WTC11 (cell line): ENCODE measurements around the gene MRPL52. TPM values are rescaled to one million over a fixed set of nuclear protein-coding genes. Genes with fewer than 3 reads are reported as not detected.

Source experiments
- ATAC-seq: fragments of 200-7000 bp; cut with Tn5 transposase; 2 replicates; pipeline ENCODE4 v1.10.0; 2021; ENCODE audit warnings: mild to moderate bottlenecking, moderate library complexity
- CTCF ChIA-PET: fragments of 300-600 bp; sonication (Branson Sonifier 250); formaldehyde crosslinking; loops from one replicate; lab custom pipeline; 2021; ENCODE audit warnings: antibody characterized with exemption; lab: Charles Lee
- POLR2A ChIA-PET: fragments of 350-600 bp; sonication (Branson Sonifier 250); formaldehyde crosslinking; loops from one replicate; lab custom pipeline; 2021; ENCODE audit warnings: antibody characterized with exemption; lab: Charles Lee
- DNase-seq: peaks from one replicate; pipeline ENCODE4 v3.0.0; 2021; ENCODE audit warnings: low spot score
- H3K27ac Mint-ChIP-seq: 2 replicates; pipeline ENCODE4 v1.8.0; 2021; ENCODE audit warnings: mixed read lengths
- H3K27me3 Mint-ChIP-seq: 2 replicates; pipeline ENCODE4 v1.8.0; 2021; ENCODE audit warnings: low read depth, mild to moderate bottlenecking, moderate library complexity, mixed read lengths
- H3K36me3 Mint-ChIP-seq: 2 replicates; pipeline ENCODE4 v1.8.0; 2021; ENCODE audit warnings: mixed read lengths
- H3K4me1 Mint-ChIP-seq: 2 replicates; pipeline ENCODE4 v1.8.0; 2022; ENCODE audit warnings: mixed read lengths
- H3K4me3 Mint-ChIP-seq: 2 replicates; pipeline ENCODE4 v1.8.0; 2021; ENCODE audit warnings: mild to moderate bottlenecking, moderate library complexity, mixed read lengths
- H3K9me3 Mint-ChIP-seq: 2 replicates; pipeline ENCODE4 v1.8.0; 2021; ENCODE audit warnings: mixed read lengths
- ARID4B ChIP-seq: sonication (generic); formaldehyde crosslinking; IDR thresholded peaks from 2 replicates; pipeline ENCODE4 v1.8.0; 2023; ENCODE audit warnings: missing genetic modification reagents, mild to moderate bottlenecking, borderline replicate concordance
- ATF1 ChIP-seq: sonication (generic); formaldehyde crosslinking; IDR thresholded peaks from 2 replicates; pipeline ENCODE4 v1.8.1; 2023; ENCODE audit warnings: mild to moderate bottlenecking, moderate library complexity, missing genetic modification reagents
- ETV6 ChIP-seq: sonication (generic); formaldehyde crosslinking; IDR thresholded peaks from 2 replicates; pipeline ENCODE4 v1.8.1; 2022; ENCODE audit warnings: mild to moderate bottlenecking, missing genetic modification reagents
- GTF2I ChIP-seq: fragments of 250-450 bp; sonication (Bioruptor Pico); conservative IDR thresholded peaks from 2 replicates; pipeline ENCODE4 v1.4.0; 2021; ENCODE audit warnings: mild to moderate bottlenecking
- MLX ChIP-seq: sonication (generic); formaldehyde crosslinking; IDR thresholded peaks from 2 replicates; pipeline ENCODE4 v1.8.1; 2023; ENCODE audit warnings: mild to moderate bottlenecking, missing genetic modification reagents, moderate library complexity
- MXD4 ChIP-seq: fragments of 250-450 bp; sonication (Bioruptor Pico); IDR thresholded peaks from 2 replicates; pipeline ENCODE4 v1.8.0; 2021; ENCODE audit warnings: mild to moderate bottlenecking, moderate library complexity, borderline replicate concordance
- NFATC4 ChIP-seq: fragments of 250-450 bp; sonication (Bioruptor Pico); IDR thresholded peaks from 2 replicates; pipeline ENCODE4 v1.9.0; 2021; ENCODE audit warnings: mild to moderate bottlenecking
- NR2C2 ChIP-seq: sonication (generic); formaldehyde crosslinking; IDR thresholded peaks from 2 replicates; pipeline ENCODE4 v1.8.0; 2022; ENCODE audit warnings: mild to moderate bottlenecking, missing genetic modification reagents
- NR3C1 ChIP-seq: sonication (generic); formaldehyde crosslinking; conservative IDR thresholded peaks from 2 replicates; pipeline ENCODE4 v1.8.1; 2023; ENCODE audit warnings: low read depth, mild to moderate bottlenecking, missing genetic modification reagents
- PRRX2 ChIP-seq: fragments of 250-450 bp; sonication (Bioruptor Pico); IDR thresholded peaks from 2 replicates; pipeline ENCODE4 v1.8.0; 2021; ENCODE audit warnings: mild to moderate bottlenecking
- SOX15 ChIP-seq: fragments of 250-450 bp; sonication (Bioruptor Pico); IDR thresholded peaks from 2 replicates; pipeline ENCODE4 v1.9.0; 2021; ENCODE audit warnings: mild to moderate bottlenecking
- SP1 ChIP-seq: sonication (generic); formaldehyde crosslinking; conservative IDR thresholded peaks from 2 replicates; pipeline ENCODE4 v1.8.1; 2022; ENCODE audit warnings: missing genetic modification reagents
- TEAD4 ChIP-seq: sonication (generic); formaldehyde crosslinking; IDR thresholded peaks from 2 replicates; pipeline ENCODE4 v1.8.0; 2022; ENCODE audit warnings: mild to moderate bottlenecking, missing genetic modification reagents
- ZNF263 ChIP-seq: sonication (generic); formaldehyde crosslinking; IDR thresholded peaks from 2 replicates; pipeline ENCODE4 v1.8.1; 2022; ENCODE audit warnings: low read depth, mild to moderate bottlenecking, moderate library complexity, missing genetic modification reagents
- ZNF317 ChIP-seq: sonication (generic); formaldehyde crosslinking; IDR thresholded peaks from 2 replicates; pipeline ENCODE4 v1.8.1; 2023; ENCODE audit warnings: low read depth, mild to moderate bottlenecking, moderate library complexity, missing genetic modification reagents, borderline replicate concordance
- ZNF423 ChIP-seq: fragments of 250-450 bp; sonication (Bioruptor Pico); IDR thresholded peaks from 2 replicates; pipeline ENCODE4 v2.1.2; 2022; ENCODE audit warnings: mild to moderate bottlenecking, moderate library complexity
- ZNF425 ChIP-seq: fragments of 250-450 bp; sonication (Bioruptor Pico); conservative IDR thresholded peaks from 2 replicates; pipeline ENCODE4 v1.9.0; 2021; ENCODE audit warnings: mild to moderate bottlenecking
- total RNA-seq: library from RNA; stranded (reverse); gene quantifications from 3 replicates; pipeline ENCODE4 v1.2.3, GENCODE V29; 2021
- TF ChIP-seq, protein P1 (sequence below): fragments of 250-450 bp; sonication (Bioruptor Pico); IDR thresholded peaks from 2 replicates; pipeline ENCODE4 v1.9.0; 2021; ENCODE audit warnings: mild to moderate bottlenecking
- TF ChIP-seq, protein P2 (sequence below): sonication (generic); formaldehyde crosslinking; IDR thresholded peaks from 2 replicates; pipeline ENCODE4 v1.8.0; 2022; ENCODE audit warnings: mild to moderate bottlenecking, missing genetic modification reagents
- TF ChIP-seq, protein P3 (sequence below): sonication (generic); formaldehyde crosslinking; IDR thresholded peaks from 2 replicates; pipeline ENCODE4 v1.8.0; 2022; ENCODE audit warnings: mild to moderate bottlenecking, missing genetic modification reagents
- TF ChIP-seq, protein P4 (sequence below): fragments of 250-450 bp; sonication (Bioruptor Pico); IDR thresholded peaks from 2 replicates; pipeline ENCODE4 v2.1.2; 2022; ENCODE audit warnings: mild to moderate bottlenecking, moderate library complexity

Gene MRPL52
- total RNA-seq, 1 experiment from 2014 or later: 170 TPM

- POLR2A ChIA-PET: no interaction called here
- no peak overlapping the region for H3K27ac Mint-ChIP-seq
Measured at GRCh38 chr14:22845821-22846625, 16.3 kb downstream of the MRPL52 start.

DNA sequence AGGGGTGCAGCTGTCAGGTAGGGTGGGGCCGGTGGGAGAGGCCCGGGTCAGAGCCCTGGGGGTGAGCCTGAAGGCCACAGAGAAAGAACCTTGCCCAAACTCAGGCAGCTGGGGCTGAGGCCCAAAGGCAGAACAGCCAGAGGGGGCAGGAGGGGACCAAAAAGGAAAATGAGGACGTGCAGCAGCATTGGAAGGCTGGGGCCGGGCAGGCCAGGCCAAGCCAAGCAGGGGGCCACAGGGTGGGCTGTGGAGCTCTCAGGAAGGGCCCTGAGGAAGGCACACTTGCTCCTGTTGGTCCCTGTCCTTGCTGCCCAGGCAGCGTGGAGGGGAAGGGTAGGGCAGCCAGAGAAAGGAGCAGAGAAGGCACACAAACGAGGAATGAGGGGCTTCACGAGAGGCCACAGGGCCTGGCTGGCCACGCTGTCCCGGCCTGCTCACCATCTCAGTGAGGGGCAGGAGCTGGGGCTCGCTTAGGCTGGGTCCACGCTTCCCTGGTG is 17.2 kb downstream of the MRPL52 start:
- peaks cover 24% of the 10 kb centered on the region for H3K4me1 Mint-ChIP-seq
- H3K36me3 Mint-ChIP-seq: peaks cover 39% of the 10 kb centered on the region
- ChIA-PET CTCF (interaction anchor here (1.3 to 10.1 kb wide), 4 partner anchors 11 to 276 kb away, joined by 6 to 280 read pairs (median 74); partner anchors contain the start of gene MMP14), POLR2A (interaction anchor here (2.4 kb wide), 1 partner anchor 24 kb away, joined by 9 read pairs; no protein-coding TSS in a partner anchor)
- DNase-seq: no peak
- H3K4me3 Mint-ChIP-seq: no peak overlapping the region
- no peak overlapping the region for H3K27ac Mint-ChIP-seq
- no peaks in the 10 kb centered on the region for H3K9me3 Mint-ChIP-seq
- no peak for ATAC-seq
- no peaks in the 10 kb centered on the region for H3K27me3 Mint-ChIP-seq
- no peak for TF ChIP-seq ZNF317 (CRISPR knock-in tag)
- TF ChIP-seq, protein P1, sequence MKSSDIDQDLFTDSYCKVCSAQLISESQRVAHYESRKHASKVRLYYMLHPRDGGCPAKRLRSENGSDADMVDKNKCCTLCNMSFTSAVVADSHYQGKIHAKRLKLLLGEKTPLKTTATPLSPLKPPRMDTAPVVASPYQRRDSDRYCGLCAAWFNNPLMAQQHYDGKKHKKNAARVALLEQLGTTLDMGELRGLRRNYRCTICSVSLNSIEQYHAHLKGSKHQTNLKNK: no peak
- TF ChIP-seq NFATC4 (CRISPR knock-in tag): no peak
- TF ChIP-seq NR2C2: no peak
- TF ChIP-seq, protein P2, sequence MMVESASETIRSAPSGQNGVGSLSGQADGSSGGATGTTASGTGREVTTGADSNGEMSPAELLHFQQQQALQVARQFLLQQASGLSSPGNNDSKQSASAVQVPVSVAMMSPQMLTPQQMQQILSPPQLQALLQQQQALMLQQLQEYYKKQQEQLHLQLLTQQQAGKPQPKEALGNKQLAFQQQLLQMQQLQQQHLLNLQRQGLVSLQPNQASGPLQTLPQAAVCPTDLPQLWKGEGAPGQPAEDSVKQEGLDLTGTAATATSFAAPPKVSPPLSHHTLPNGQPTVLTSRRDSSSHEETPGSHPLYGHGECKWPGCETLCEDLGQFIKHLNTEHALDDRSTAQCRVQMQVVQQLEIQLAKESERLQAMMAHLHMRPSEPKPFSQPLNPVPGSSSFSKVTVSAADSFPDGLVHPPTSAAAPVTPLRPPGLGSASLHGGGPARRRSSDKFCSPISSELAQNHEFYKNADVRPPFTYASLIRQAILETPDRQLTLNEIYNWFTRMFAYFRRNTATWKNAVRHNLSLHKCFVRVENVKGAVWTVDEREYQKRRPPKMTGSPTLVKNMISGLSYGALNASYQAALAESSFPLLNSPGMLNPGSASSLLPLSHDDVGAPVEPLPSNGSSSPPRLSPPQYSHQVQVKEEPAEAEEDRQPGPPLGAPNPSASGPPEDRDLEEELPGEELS: no peak
- no peak for TF ChIP-seq ARID4B (CRISPR knock-in tag)
- no peak for TF ChIP-seq SOX15

More at GRCh38 chr14:22845821-22846625, 16.3 kb downstream of the MRPL52 start:
- CTCF ChIA-PET: interaction anchor here (10.1 kb wide), 1 partner anchor 24 kb away, joined by 280 read pairs; no protein-coding TSS in a partner anchor
- TF ChIP-seq TEAD4 (CRISPR knock-in tag) (no peak), GTF2I (CRISPR knock-in tag) (no peak), MLX (CRISPR knock-in tag) (no peak), ETV6 (CRISPR knock-in tag) (no peak), ZNF423 (CRISPR knock-in tag) (no peak), MXD4 (no peak), NR3C1 (CRISPR knock-in tag) (no peak), ZNF425 (CRISPR knock-in tag) (no peak), ZNF317 (CRISPR knock-in tag) (no peak), ZNF263 (CRISPR knock-in tag) (no peak), PRRX2 (CRISPR knock-in tag) (no peak), NFATC4 (CRISPR knock-in tag) (no peak), SP1 (CRISPR knock-in tag) (no peak), ATF1 (CRISPR knock-in tag) (no peak)
- TF ChIP-seq, protein P3, sequence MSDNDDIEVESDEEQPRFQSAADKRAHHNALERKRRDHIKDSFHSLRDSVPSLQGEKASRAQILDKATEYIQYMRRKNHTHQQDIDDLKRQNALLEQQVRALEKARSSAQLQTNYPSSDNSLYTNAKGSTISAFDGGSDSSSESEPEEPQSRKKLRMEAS (CRISPR knock-in tag): no peak
- TF ChIP-seq, protein P4, sequence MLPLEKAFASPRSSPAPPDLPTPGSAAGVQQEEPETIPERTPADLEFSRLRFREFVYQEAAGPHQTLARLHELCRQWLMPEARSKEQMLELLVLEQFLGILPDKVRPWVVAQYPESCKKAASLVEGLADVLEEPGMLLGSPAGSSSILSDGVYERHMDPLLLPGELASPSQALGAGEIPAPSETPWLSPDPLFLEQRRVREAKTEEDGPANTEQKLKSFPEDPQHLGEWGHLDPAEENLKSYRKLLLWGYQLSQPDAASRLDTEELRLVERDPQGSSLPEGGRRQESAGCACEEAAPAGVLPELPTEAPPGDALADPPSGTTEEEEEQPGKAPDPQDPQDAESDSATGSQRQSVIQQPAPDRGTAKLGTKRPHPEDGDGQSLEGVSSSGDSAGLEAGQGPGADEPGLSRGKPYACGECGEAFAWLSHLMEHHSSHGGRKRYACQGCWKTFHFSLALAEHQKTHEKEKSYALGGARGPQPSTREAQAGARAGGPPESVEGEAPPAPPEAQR: no peak
- ATAC-seq: no peak
- H3K4me1 Mint-ChIP-seq: peaks cover 24% of the 10 kb centered on the region
- peaks cover 44% of the 10 kb centered on the region for H3K36me3 Mint-ChIP-seq
- H3K9me3 Mint-ChIP-seq: no peaks in the 10 kb centered on the region
- no peak for DNase-seq
- no peak overlapping the region for H3K4me3 Mint-ChIP-seq
- no peaks in the 10 kb centered on the region for H3K27me3 Mint-ChIP-seq
